ENCODE results near the gene GEN1.
"Not testable (repeated sequence)": the region's sequence is repeated elsewhere in the genome, so short reads cannot be mapped to it uniquely, and the experiment has no call there.

Gene GEN1

DNA sequence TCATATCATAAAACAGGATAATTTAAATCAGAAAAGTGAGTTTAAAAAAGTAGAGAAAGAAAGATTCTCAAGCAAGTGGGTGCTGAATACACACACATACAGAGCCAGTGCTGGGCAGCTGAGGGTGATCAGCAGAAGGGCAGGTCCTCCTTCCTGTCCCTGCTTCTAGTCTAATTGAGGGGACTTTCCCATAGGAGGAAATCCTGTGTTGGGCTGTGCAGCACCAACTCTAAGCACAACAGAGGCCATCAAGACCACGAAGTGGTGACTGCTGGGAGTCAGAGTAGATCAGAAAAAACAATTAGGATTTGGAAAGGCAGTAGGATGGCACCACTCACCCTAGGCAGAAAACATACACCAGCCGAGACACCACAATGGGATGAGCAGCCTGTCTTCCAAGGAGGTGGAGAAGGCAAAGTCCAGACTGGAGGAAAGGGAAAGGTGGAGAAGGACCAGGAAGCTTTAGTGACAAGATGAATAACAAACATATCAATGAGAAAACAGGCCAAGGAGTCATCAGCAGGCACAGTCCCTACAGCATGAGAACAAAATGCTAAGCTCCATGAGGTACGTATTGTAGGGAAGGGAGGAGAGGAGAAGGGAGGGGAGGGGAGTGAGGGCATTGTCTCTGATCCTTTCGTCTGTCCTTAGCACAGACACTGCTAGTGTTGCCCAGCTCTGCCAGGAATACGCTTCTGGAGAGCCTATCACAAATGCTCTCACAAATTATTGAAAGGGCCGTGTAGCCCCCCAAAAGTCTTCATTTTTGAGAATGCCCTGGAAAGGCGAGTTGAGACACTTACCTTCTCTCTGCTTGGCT lies 45.6 kb downstream of the GEN1 start:
- DNase-seq (ENCODE audit: low spot score) = no peak

DNA sequence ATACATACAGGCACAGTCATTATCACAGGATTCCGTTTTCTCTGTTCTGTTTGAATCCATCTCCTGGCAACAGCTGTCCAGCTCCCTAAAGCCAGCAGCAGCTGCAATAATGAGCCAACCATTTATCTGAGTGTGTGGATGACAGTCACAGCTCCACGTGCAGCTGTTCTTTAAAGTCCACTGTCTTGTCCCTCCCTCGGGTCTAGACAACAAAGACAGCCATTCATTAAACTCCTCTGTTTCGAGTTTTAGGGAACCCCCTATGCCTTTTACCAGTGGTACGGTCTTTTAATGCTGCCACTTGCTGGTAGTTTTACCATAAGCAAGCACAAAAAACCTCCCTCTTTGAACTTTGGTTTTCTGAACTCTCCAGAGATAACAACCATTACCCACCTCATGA lies 46.3 kb downstream of the GEN1 start:
- no peak for DNase-seq (ENCODE audit: low spot score)

DNA sequence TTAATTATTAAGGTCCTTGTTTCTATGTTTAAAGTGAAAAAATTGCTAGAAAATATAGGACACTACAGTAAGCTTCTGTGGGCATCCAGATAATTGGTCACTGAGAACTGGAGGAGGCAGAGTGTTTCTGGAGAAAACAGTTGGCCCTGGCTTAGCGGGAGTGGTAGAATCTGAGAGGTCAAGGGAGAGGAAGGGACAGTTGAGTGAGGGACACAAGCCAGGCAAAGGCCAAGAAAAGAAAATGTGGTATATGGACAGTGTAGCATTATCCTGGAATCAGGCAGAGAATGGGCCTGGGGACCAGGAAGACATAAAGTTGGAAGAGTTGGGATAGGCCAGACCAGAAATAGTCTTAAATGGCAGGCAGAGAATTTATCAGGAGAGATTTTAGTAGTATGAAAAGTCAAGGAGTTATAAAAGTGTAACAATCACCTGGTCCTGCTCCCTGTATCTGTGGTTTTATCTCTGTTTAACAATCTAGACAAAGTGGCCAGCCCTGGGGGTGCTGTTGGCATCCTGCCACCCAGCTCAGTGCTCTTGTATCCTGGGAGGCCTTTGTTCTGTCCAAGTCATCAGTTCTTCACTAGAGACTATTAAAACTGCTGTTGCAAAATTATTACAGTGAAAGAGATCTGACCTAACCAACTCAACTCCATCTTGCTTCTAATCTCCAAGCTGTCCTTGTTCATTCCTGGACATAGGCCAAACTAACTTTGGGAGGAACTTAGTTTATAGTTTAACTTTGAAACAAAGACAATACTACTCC lies 46.9 kb downstream of the GEN1 start:
- DNase-seq (ENCODE audit: low spot score) = no peak

DNA sequence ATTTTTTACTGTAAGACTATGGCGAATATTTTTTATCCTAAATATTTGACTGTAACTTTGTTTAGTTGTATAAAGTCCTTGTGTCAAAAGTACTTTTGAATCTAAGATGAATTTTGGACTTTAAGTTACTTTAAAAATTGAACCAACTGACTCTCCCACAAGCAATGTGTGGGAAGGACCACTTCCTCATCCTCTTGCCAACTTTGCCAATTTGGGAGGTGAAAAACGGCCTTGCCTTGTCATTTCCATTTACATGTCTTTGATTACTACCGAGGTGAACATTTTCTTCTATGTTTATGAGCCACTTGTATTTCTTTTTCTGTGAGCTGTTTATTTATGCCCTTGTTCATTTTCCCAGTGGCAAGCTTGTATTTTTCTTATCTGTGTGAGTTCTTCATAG lies 49.6 kb downstream of the GEN1 start:
- no peak for DNase-seq (ENCODE audit: low spot score)

DNA sequence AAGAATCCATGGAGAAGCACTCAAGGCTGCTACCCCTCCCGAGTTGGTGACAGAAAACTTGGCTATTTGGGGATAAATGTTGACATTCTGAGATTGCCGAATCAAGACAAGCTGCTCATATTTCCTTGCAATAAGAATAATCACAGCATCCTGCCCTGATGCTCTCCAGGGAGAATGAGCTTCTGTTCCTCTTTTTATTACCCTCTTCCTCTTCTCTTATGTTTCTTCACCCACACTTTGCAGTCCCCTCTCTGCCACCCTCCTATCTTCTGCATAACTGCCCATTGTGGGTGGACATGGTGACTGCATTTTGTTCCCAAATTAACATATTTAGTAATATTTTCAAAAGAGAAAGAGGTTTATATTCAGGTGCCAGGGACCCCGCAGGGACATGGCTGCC lies 50.4 kb downstream of the GEN1 start:
- DNase-seq (ENCODE audit: low spot score) = no peak

DNA sequence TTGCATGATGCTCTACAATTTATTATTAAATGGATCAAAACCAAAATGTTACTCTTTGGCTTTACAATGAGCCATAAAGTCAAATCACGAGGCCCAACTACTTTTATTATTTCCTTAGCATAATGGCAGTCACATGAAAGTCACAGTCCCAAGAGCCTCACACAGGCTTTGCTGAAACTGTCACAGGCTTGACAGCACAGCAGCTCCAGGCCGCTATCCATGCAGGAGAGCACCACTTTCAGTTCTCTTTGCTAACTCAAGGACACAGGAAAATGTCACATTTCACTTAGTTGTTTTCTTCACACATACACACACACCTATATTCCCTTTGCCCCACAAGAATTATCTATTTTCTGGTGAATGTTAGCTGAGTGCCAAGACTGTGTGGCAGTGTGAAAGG lies 51.2 kb downstream of the GEN1 start:
- DNase-seq (ENCODE audit: low spot score) = no peak

DNA sequence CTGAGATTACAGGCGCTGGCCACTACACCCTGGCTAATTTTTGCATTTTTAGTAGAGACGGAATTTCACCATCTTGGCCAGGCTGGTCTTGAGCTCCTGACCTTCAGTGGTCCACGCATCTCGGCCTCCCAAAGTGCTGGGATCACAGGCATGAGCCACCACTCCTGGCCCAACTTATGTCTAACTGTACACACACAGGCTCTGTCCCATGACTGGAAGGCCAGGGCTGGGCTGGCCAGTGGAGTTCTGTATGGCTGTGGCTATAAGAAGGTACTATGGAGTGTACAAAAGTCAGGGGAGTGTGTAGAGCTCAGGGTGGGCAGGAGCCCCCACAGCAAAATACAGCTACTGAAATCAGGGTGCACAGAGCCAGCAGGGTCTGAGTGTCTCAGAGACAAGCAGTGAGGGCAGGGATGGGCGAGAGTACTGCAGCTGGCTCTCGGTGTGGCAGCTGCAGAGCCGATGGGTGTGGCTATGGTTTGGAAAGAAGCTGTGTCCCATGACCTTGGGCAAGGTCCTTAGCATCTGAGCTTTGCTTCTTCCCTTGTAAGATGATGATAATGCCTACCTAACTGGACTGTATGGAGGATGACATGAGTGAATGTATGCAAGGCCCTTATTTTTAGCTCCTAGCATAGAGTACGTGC lies 51.9 kb downstream of the GEN1 start:
- no peak for DNase-seq (ENCODE audit: low spot score)

DNA sequence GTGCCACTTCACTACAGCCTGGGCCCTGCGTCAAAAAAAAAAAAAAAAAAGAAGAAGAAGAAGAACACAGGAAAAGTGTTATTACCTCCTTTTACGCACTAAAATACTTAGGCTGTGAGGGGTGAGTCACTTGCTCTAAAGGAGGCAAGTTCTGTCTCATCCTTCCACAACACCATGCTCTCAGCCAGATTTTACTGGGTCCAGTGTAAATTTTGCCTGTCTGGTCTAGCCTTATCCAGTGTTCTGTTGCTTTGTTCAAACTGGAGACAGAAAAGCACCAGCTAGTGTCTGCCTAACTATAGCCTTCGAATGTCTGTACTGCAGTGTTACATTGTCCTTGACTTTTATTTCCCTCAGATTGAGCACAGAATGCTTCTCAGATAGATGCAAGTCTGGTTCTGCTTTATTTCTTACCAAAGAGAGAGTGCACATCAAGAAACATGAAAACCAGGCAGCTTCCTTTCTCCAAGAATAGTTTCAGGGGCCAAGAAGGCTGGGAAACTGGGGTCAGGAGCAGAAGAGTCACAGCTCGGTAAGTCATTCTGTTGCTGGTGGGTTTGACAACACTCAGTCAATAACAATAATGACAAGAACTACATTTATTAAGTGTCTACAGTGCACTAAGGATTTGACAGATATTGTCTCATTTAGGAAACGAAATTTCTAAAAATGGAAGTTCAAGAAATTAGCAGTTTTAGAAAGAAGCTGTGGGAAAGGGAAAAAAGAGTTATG lies 59.2 kb downstream of the GEN1 start:
- peak; percentile 3 for DNase-seq (ENCODE audit: low spot score)

DNA sequence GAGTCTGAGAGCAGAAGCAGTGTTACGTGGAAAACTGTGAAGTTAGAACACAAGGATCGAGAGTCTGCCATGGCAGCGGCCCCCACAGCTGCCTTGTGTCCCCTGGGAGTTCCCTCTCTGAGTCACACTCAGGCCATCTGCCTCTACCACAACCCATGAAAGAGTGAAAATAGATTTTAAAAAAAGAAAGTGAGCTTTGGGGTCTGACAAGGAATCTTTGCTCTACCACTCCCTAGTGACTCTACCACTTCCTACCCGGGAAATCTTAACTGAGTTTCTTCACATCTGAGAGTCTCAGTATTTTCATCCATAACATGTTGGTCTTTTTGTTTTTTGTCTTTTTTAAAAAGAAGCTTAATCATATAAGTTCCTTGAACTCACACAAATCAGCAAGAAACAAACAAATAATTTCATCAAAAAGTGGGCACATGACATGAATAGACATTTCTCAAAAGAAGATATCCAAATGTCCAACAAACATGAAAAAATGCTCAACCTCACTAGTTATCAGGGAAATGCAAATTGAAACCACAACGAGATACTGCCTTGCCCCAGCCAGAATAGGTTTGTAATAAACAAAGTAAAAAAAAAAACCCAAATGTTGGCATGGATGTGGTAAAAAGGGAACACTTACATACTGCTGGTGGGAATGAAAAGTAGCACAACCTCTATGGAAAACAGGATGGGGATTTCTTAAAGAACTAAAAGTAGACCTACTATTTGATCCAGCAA lies 60.0 kb downstream of the GEN1 start:
- no peak for DNase-seq (ENCODE audit: low spot score)

DNA sequence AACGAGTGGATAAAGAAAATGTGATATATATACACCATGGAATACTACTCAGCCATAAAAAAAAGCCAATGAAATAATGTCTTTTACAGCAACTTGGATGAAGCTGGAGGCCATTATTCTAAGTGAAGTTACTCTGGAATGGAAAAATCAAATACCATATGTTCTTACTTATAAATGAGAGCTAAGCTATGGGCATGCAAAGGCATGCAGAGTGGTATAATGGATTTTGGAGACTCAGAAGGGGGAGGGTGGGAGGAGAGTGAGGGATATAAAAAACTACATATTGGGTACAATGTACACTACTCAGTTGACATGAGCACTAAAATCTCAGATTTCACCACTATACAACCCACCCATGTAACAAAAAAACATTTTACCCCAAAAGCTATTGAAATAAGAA lies 60.7 kb downstream of the GEN1 start:
- no peak for DNase-seq (ENCODE audit: low spot score)

DNA sequence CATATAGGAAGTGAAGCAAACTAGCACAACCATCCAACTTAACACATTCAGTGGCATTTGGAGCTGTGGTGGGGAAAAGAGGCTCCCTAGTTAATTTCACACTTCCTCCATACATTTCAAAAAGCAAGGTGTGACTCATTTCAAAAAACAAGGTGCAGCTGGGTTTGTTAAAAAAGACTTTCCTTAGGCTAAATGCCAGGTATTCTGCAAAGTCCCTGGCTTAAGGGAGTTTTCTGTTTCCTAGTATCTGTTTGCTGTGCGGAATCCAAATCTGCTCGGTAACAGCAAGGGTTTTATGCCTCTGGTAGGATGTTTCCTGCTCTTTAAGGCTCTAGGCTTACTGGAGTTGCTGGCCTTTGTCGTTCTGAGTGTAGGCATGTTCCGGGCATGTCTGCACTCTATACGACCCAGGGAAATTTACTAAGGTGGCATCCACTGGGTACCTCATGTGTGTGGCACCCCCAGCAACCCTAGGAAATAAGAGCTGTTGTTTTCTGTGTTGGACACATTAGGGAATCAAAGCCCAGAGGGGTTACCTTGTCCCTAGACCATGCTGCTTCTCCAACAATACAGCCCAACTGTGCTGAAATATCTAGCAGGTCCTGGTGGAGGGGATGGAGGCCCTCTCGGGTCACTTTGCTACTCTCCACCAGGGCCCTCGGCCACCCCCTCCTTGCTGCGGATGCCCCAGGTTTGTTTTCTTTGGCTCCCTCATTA lies 61.7 kb downstream of the GEN1 start:
- no peak for DNase-seq (ENCODE audit: low spot score)

DNA sequence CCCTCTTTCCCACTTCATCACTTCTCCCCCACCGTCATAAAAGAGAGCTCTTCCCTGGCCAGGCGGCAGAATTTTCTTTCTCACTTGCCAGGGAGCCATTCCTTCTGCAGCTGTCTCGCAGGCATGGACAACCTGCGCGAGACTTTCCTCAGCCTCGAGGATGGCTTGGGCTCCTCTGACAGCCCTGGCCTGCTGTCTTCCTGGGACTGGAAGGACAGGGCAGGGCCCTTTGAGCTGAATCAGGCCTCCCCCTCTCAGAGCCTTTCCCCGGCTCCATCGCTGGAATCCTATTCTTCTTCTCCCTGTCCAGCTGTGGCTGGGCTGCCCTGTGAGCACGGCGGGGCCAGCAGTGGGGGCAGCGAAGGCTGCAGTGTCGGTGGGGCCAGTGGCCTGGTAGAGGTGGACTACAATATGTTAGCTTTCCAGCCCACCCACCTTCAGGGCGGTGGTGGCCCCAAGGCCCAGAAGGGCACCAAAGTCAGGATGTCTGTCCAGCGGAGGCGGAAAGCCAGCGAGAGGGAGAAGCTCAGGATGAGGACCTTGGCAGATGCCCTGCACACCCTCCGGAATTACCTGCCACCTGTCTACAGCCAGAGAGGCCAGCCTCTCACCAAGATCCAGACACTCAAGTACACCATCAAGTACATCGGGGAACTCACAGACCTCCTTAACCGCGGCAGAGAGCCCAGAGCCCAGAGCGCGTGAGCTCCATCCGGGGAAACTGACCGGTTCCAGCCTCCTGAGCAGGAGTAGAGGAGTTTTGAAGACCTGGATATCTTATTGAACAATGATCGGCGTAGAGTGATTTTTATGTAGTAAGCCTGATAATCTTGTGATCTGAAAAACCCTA lies 62.7 kb downstream of the GEN1 start, which contains the start of gene MSGN1:
TSS of gene MSGN1 (plus strand) at position 65 of the 850 bp plus-strand sequence. CDS start at position 124, 59 bp downstream.
- no peak for DNase-seq (ENCODE audit: low spot score)

DNA sequence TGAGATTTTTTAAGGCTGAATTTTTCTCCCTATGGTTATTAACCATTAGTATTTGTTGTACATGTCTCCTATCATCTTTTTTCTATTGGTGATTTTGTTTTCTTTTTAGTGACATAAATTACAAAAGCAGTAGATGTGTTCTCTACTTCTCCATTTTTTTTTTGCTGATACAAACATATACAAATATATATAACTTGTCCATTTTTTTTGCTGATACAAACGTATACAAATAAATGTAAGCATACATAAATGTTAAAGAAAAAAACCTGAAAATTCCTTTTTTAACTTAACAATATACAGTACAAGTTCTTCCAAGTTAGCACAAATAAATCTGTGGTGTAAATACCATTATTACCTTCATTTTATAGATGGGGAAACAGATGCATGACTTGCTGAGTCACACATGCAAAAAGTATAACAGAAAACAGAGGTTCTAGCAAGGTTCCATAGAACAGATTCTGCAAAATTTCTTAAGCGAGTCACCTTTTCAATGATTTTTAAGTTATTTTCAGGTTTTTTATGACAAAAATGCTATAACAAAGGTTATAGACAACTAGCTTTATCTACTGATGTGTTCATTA lies 64.4 kb downstream of the GEN1 start:
- no peak for DNase-seq (ENCODE audit: low spot score)

DNA sequence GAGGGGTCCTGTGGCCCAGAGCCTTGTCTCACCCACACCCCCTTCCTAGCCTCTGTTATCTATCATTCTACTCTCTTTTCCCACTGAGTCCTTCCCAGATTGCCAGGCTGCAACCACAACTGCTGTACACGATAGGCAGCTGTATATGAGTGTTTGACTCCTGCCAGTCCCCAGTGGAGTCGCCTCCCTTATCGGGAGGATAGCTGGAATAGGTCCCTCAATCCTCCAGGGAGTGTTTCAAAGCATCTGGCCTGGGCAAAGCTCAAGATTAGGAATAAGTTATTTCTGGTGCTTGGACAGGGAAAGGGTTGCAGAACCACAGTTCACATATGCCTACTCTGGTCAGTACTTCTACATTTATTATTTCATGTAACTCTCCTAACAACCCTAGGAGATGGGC lies 67.1 kb downstream of the GEN1 start:
- no peak for DNase-seq (ENCODE audit: low spot score)

DNA sequence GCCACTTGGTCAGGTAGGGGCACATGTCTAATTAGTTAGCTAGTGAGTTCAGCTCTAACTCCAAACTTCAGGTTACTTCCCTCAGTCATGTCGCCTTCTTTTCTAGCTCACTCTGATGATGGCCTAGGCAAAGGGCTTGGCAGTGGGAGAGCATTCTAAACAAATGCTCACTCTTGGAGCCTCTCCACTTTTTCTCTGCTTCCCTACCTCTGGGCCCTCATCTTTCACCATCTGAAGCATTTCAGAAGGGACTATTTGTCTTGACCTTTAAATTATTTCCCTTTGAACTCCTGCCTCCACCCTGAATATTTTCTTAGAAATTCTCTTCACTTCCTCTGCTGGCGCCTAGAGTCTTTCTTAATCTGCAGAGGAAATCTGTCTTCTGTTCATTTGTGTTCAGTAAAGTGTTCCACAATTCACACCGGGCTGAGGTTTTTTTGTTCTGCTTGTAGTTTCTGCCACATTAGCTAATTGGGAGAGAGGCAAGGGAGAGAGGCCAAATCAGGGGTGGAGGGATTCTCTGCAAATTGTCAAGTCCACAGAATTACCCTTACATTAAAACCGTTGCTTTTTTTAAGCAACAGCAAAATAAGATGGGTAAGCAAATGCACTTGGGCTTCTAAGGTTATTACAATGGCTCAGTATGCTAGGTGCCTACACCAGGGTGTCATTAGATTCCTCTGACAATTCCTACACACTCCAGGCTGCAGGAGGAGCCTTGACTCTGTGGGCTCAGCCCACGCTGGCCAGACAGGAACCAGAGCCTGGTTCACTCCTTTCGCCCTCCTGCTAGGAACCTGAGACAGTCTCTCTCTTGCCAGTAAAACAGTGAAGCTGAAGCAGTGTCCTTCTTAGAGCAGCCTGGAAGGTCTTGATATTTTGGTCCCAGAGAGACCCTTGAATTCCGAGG lies 67.9 kb downstream of the GEN1 start:
- DNase-seq (ENCODE audit: low spot score) = no peak

DNA sequence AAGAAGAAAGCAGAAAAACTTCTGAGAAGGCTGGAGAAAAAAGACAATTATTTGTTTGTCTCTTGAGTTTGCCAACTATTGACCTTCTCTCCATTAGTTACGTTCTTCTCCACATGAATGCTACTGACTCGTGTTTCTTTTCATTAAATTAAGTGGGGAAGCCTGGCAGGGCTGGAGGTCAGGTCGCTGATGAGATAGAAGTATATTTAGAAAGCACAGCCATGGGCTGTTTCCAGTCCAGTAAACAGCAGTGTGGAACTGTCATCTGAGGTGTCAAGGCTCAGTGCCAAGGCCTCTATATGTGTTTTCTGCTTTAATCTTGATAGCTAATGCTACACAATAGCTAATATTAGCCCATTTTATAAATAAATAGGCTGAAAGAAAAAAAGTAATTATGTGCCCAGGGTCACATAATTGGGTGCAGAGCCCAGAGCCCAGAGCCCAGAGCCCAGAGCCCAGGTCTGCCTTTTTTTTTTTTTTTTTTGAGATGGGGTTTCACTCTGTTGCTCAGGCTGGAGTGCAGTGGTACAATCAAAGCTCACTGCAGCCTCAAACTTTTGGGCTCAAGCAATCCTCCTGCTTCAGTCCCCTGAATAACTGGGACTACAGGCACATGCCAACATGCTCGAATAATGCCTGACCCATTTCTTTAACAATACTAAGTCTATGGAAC lies 68.6 kb downstream of the GEN1 start:
- no peak for DNase-seq (ENCODE audit: low spot score)

DNA sequence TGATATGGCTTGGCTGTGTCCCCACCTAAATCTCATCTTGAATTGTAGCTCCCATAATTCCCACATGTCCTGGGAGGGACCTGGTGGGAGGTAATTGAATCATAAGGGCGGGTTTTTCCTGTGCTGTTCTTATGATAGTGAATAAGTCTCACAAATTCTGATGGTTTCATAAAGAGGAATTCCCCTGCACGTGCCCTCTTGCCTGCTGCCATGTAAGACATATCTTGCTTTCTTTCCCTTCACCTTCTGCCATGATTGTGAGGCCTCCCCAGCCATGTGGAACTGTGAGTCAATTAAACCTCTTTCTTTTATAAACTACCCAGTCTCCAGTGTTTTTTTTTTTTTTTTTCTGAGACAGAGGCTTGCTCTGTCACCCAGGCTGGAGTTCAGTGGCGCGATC lies 69.7 kb downstream of the GEN1 start:
- DNase-seq (ENCODE audit: low spot score) = not testable (repeated sequence)

DNA sequence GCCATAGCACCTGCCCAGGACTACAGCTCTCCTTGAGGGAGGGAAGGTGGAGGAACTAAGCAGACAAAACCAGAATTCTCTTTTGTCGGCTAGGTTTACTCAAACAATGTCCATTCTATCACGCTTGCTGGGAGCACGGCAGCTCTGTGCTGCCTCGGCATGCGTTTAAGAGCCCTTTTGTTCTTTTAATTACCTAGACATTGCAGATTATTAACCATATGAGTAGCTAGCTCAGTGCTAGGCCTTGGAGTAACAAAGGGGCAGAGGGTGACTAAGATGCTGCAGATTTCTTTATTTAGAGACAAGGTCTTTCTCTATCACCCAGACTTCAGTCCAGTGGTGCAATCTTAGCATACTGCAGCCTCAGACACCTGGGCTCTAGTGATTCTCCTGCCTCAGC lies 73.4 kb downstream of the GEN1 start:
- DNase-seq (ENCODE audit: low spot score) = no peak
